Measurements from ENCODE around the gene SF3B5.

DNA sequence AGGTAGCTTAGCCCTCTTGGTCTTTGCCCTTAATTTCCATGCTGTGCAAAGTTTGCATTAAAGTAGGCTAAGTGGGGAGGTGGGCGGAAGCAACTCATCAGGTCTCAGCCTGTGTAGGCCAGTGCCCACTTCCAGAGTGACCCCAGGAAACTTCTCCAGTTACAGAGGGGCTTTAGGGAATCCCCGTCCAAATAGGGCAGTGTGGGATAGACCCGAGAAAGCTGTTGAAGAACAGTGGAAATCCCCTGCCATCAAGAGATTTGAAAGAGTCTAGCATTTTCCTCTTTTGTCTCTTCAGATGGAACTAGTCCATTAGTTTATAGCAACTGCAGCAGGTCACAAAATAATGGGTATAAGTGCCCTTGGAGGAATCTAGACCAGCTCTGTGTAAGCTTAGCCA, 20.2 kb downstream of the SF3B5 start:
- TF ChIP-seq CTCF (conservative IDR thresholded peaks at IDR 0.05; ENCODE audit: low read depth in 2 of 2) (no peak), JUNB (IDR thresholded peaks at IDR 0.05; ENCODE audit: unreplicated experiment) (no peak), POLR2AphosphoS5 (IDR thresholded peaks at IDR 0.05; ENCODE audit: low read depth) (no peak), REST (IDR thresholded peaks at IDR 0.05; ENCODE audit: unreplicated experiment) (no peak), STAT1 (IDR thresholded peaks at IDR 0.05; ENCODE audit: unreplicated experiment) (no peak), EZH2phosphoT487 (IDR thresholded peaks at IDR 0.05; ENCODE audit: unreplicated experiment) (no peak), ETS1 (IDR thresholded peaks at IDR 0.05) (no peak), CREB1 (CRISPR knock-in tag; IDR thresholded peaks at IDR 0.05; ENCODE audit: low read depth) (no peak), EZH2 (IDR thresholded peaks at IDR 0.05; ENCODE audit: low read depth, unreplicated experiment) (no peak), ZNF114 (CRISPR knock-in tag; IDR thresholded peaks at IDR 0.05) (no peak)

Measured in GM23338 (cell line).